ENCODE results near the gene SPAG16.

Gene SPAG16

DNA sequence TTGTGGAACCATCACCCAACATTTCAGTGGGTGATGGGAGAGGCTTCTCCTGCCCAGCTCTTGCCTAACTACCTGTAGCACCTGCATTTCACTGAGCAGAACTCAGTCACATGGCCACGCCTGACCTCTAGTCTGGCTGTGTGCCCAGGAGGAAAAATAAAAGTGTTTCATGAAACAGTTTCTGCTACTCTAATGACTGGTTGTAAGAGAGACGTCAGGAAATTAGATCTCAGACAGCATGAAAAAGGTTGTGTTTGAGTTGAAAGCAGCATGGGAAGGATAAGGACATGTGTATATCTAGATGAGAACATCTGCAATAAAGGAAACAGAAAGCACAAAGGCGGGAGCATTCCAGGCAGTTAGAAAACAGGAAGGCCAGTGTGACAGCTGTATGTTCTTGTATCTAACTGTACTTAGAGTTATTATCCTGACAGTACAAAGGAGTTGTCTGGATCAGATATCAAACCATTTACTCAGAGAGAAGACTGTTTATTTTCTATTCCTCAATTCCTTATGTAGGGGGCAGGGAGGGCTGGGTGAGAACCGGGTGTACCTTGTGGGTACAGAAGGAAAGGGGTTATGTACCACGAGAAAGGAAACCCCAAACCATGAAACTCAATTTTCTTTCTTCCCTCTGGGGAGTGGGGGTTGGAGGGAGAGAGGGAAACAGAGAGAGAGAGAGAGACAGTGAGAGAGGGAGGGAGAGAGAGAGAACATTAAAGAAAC lies 819.2 kb downstream of the SPAG16 start:
- no peak for DNase-seq

DNA sequence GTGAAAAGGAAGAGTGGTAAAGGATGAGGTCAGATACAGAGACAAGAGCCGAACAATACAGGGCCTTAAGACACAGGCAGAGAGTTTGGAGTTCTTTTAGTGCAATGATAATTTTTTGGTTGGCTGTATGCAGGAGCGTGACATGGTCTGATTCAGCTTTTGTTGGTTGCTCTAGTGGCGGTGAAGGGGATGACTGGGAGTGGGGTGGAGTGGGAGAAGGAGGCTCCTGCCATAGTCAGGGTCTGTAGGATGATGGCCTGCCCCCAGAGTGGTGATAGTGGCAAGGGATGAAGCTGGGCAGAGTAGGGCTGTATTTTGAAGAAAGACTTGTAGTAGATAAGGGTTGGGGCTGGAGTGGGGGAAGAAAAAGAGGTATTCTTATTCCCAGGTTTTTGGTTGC lies 820.0 kb downstream of the SPAG16 start:
- DNase-seq, result no peak

DNA sequence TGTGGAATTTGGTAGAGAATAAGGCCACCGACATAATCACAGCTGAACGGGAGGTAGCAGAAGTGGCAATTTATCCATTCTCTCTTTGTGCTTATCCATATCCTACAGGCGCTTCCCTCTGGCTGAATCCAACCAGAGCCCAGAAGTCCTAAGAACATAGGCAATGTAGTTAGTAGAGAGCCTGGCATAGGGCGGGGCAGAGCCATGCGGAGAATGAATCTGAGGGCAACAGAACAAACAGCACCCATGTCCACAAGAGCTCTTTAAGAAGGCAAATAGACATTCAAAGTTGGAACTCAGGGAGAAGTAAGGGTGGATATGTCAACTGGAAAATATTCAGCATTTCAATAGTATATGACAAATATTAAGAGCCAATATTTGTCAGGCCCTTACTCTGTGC lies 820.7 kb downstream of the SPAG16 start:
- no peak for DNase-seq

DNA sequence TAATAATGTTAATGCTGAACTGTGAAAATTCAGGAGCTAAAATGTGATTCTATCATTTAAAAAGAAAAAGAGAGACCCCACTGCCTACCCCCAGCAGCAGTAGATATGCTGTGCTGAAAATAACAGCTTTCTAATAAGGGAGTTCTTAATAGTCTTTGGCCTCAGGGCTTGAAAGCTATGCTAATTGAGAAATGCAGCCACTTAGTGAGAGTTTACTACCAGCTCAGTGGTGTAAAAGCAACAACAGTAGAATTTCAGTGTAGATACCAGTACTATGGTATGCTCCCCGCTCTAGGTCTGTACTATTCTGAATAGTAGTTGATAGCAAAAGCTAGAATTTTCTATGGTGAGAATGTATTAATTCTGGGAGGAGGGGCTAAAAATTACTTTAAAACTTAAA lies 823.5 kb downstream of the SPAG16 start:
- DNase-seq, result no peak

DNA sequence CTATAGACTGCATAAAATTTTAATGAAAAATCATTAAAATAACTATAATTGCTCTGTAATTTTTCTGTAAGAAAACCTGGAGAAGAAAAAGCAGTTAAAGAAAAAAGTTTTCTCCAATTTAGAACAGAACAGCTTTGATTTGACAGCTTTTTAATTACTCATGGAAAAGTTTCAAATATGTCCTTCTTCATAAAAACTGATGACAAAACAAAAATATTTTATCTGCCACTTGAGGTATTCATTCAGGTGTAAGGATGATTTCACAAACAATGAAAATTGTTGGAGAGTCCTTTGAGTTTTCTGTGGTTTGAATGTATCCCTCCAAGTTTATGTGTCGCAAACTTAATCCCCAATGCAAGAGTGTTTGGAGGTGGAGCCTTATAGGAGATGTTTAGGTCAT lies 824.3 kb downstream of the SPAG16 start:
- DNase-seq, result no peak

DNA sequence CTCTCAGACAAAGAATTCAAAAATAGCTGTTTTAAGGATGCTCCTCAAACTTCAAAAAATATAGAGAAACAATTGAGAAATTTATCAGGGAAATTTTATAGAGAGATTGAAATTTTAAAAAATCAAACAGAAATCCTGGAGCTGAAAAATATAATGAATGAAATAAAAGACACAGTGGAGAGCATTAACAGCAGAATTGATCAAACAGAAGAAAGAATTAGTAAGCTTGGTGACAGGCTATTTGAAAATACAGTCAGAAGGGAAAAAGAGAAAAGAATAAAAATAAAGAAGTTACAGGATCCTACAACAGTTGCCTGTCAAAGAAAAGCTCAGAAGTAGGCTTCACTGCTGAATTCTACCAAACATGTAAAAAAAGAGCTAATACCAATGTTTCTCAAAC lies 832.8 kb downstream of the SPAG16 start:
- DNase-seq, result no peak

DNA sequence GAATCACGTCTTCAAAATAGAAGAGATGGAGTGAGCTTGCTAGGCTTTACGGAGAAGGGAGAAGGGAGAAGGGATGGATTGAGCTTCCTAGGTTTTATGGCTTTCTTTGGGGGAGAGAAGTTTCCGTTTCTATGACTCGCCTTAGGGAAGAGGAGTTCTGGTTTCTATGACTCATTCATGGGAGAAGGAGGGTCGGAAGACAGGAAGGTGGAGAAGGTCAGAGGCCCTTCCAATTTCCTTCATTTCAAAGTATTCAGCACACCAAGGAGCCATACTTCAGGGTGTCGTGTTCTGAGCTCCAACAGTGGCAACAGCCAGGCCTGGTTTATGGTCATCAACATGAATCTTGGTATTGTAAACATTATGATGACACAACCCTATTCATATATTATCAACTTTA lies 841.9 kb downstream of the SPAG16 start:
- no peak for DNase-seq

DNA sequence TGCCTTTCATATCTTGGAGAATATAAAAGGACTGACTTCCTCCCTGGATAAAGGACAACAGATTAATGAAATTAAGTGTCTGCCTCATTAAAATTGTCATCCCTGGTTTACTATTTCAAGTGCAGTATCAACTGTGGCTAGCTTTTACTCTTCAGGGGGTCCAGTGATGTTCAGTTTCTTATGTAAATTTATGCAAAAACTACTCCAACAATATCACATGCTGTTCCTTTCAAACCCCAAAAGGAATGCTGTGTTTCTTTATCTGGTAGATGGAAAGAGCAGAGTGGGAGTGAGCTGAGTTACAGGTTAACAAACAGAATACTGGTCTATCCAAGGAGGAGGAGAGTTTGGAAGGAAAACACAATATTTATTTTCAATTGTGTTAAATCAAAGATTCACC lies 842.9 kb downstream of the SPAG16 start:
- DNase-seq, result no peak

DNA sequence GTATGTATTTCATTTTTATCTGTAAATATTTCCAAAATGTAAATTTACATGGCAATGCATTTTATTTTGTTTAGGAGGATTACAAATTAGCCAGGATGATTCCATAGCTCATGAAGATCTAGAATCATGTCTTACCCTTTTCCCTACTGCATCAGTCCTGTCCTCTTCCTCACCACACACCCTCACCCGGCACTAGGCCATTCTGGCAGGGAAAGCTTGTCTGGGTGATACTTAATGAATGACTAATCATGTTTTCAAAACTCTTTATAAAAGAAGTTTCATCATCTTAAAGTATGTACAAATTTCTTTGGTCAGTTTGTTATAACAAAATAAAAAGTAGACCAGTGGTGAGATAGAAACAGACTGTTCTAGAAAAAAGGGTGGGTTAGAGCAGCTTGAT lies 843.3 kb downstream of the SPAG16 start:
- no peak for DNase-seq

DNA sequence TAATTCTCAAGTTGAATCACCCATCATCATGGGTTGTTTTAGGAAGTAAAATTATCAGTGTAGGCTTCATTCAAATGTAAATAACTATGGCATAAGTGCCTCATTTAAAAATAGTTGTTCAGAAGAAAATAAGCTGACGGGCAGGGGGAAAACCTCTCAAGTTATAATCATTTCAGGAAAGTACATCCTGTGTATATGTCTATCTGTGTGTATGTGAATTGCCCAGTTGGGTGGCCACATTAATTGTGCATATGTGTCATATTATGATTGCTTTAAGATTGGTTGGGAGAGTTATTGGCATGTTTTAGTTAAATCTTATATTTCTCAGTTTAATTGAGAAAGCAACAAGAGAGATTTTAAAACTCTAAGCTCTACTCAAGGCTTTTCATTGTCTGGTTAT lies 843.8 kb downstream of the SPAG16 start:
- DNase-seq, result no peak

DNA sequence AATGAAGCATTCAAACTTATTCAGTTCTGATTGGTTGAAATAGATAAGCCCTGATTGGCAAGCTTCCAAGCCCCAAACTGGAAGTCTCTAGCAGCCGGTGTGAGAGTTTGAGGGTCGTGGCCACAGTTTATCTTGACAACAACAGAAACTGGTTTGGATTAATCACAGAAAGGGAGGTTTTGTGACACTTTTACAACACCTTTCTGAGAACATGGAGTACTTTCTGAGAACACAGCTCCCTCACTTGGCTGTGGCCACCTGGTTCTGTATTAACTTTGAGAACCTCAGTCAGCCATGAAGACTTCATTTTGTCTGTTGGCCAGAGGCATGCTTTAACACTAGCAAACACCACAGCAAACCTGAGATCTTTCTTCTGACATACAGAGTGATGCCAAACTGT lies 845.9 kb downstream of the SPAG16 start:
- no peak for DNase-seq

DNA sequence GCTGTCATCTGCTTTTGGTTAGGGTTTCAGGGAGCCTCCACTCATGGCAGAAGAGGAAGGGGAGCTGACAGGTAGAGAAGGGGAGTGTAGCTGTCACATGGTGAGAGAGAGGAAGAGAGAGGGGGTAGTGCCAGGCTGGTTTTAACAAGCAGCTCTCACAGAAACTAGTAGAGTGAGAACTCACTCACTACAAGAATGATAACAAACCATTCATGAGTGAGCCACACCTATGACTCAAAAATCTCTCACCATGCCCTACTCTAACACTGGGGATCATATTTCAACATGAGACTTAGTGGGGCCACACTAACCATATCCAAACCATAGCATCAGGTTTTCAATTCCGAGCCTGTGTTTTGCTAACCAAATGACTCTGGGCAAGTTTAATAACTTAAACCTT lies 851.7 kb downstream of the SPAG16 start:
- no peak for DNase-seq

DNA sequence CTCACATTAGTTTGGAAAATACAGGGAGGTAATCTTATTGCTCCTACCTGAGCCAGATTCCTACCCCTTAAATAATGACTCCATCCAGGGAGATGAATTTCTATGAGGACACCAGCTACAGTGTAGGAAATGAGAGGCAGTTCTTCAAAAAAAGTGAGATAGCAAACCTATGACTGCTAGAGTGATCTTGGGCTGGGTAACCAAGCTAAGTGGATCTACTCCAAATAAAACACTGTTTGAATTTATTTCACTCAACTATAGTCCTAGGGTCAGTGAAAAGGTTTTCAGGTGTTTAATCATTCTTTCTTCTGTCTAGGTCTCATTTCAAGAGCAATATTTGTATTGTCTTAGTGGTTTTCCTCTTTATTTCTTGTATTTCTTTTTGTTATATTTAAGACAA lies 854.5 kb downstream of the SPAG16 start:
- no peak for DNase-seq

DNA sequence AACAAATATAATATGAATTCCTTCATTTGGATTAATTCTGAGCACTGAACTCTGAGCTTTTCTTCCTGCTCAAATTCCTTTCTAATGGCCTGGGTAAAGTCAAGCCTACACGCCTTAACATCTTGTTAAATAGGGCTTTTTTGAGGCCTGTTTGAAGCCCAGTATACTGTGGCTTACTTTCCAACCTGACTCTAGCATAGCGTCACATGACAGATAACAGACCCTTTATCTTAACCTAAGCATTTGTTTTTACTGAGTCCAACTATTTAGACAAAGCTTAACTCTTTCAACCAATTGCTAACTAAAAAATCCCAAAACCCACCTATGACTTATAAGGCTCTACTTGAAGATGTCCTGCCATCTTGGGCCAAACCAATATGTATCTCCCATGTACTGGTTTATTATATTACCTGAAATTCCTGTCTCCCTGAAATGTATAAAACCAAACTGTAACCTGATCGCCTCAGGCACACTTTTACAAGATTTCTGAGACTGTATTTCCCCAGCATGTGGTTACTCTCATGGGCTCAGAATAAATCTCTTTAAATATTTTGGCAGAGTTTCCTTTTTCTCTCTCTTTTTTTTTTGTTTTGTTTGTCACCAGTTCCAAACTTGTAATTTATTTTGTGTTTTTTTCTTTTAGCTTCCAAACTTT lies 855.5 kb downstream of the SPAG16 start:
- no peak for DNase-seq

DNA sequence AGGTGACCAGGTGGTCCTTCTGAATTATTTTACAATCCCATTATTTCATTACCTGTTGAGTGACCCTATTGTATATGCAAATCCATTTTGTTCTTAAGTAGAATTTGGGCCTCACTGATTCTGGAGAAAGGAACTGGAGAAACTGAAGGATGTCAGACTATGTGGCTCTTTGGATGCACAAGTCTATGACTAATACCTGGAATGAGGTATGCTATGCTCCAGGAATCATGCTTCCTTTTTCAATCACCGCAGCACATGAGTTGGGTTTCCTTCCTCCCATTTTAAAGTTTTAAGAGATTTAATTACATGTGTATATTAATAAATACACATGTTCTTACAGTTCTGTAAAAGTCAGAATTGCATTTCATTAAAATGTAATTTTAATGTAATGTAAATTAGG lies 872.7 kb downstream of the SPAG16 start:
- DNase-seq, result no peak

DNA sequence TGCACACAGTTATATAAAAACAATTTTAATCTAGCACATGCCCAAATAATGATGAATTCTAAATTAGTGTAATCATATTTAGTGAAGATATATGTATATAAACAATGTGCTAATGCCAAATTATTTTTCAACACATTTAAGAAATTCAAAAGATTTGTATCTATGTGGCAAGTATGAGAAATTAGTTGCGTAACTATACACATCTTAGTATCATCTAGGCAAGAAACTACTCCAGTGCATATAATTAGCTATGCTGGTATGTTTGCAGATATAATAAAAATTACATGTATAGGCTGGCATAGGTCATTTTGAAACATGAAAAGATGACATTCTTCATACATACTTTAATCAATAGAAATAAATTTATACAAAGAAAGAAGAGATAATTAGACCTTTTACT lies 874.6 kb downstream of the SPAG16 start:
- no peak for DNase-seq

DNA sequence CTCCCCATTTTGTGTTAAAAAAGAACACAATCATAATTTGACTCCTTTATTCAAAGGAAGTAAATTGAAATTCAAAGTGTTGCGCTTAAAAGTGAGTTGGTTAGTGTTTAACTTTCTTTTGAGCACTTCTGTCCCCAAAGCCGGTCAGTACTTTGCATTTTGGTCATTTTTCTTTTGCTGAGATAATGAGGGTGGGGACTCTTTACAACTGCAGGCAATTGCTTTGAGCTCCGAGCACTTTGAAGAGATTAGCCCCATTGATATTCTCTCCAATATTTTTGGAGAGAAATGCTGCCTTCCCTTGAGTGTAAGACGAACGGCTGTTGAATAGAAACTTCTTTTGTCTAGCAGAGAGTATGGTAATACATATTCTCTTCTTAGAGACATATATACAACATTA lies 885.0 kb downstream of the SPAG16 start:
- DNase-seq, result no peak

DNA sequence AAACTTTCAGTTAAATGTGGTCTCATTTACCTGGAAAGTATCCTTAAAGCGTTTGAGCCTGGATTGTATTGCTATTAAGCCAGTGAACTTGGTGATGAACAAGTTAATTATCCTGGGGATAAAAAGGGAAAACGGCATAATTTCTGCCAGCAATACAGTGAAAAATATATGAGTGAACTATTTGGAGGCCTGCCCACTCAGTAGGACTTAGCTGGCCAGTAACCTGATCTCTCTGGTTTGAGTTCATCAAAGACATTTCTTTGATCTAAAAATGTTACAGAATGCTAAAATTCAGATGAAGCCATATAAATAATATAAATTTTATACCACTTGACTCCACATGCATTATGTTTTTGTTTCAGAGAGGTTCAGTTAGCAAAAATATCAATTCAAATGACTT lies 885.5 kb downstream of the SPAG16 start:
- no peak for DNase-seq

DNA sequence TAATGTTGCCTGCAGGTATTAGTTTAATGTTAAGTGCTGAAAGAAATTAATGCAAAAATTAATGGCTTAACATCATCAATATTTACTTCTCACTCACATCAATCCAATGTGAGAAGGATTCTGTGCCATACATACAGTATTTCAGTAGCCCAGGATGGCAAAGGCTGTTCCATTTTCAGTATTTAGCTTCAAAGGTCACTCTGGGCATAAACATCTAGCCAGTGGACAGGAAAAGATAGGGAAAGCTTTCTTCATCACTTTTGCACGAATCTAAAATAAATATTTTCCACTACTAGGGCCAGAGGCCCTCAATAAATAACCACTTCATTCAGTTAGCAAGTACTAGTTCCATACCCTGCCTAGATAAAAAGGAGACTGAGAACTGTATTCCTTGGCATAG lies 890.3 kb downstream of the SPAG16 start:
- DNase-seq, result no peak

DNA sequence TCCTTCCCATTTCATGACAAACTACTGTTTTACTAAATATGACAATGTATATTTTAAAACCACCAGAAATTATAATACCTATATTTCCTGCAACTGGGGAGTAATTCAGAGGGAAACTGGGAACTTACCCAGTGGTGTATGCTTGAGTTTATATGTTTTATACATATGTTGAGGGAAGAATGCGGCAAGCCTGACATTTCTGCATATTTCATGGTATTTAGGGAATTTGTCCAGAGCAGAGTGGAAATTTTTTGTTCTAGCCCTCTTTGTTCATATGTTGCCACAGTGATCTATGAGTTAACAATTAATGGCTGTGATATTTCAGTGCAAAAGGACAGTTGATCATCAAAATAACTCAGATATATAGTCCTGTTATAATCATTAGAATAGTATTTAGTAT lies 895.8 kb downstream of the SPAG16 start:
- no peak for DNase-seq

DNA sequence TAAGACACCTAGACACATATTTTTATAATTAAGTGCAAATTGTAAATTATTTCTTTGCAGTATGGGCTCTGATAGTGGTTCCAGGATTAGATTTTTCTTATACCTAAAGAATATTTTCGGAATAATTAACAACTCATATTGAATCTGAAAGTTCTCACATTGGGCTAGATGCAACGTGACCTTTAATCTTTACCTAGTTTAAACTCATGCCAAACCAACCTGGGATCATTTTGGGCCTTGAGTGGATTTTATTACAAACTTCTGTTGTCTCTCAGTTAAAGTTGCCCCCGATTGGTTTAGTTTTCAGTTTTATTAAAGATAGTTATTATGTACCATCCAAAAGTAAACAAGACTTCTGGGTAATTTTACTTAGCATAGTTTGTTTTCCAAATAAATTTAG lies 896.4 kb downstream of the SPAG16 start:
- DNase-seq, result no peak

DNA sequence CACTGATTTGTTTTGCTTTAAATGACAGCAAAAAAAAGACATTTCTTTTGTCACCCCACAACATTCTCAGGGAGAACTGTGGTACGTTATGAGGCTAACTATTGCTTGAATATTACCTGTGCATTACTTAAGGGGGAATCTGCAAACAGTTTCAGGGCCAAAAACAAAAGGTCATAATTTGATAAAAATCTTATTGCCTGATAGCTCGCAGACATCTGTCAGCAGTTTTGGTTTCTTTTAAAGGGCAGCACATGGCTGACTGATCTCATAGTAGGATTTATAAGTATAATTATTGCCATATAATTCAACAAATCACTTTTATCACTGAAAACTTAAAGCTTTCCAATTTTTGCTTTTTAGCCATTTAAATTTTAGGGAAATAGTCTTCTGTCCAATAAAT lies 900.2 kb downstream of the SPAG16 start:
- DNase-seq, result no peak

DNA sequence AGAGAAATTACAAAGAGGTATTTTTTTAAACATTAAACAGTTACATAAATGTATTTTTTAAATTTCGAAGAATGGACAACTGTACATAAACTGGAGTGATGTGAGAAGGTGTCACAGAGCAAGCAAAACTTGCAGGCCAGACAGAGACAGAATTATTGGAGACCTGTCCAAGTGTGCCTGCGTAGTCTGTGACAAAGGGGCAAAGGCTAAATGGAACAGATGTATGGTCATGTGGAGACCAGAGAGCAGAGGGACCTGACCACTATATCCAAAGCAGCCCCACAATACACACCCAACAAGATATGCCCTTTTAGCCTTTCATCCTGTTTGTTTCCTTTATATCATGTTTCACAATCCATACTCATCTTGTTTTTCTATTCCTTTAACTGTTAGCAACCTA lies 901.3 kb downstream of the SPAG16 start:
- DNase-seq, result no peak

DNA sequence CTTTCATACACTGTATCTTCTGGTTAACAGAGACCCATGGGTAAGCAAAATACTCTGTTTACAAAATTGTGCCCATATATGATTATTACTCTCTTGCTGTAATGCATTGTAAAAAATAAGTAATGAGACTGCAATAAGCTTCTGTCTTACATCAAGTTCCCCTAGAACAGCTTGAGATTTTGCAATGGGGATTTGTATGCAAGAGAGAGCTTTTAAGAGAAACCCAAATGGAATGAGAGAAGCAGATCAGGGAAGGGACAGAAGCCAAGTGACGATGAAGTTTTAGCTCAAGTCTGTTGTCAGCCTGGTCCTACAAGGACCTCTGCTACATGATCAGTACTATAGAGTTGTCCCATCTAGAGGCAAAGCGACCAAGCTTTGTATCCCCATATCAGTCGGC lies 908.4 kb downstream of the SPAG16 start:
- DNase-seq, result no peak

DNA sequence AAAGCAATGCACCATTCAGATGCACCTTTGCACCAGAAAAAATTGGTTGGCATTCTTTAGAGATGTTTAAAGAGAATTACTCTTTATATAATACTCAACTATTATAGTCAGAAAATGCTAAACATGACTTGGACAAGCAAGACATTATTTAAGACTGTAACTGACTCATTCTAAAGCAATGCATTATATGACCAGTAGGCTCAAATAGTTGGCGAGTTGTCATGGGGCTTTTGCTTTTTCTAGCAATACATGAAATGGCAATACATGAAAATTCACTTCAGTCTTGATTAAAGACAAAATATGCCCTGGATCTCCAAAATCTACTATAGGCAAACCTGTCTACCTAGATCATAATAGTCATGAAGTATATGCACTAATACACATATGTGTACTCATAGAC lies 909.7 kb downstream of the SPAG16 start:
- DNase-seq, result no peak

Measured in central memory CD4-positive, alpha-beta T cell (primary cell).